Adrenal gland (tissue), 12 donors: ENCODE measurements around the gene KRTCAP2. TPM values are rescaled to one million over a fixed set of nuclear protein-coding genes. Genes with fewer than 3 reads are reported as not detected.

Experiments used
- DNase-seq, 7 donors: peaks; one replicate each; pipeline ENCODE4 v3.0.0-alpha.2; 2019 to 2020
- H3K27ac ChIP-seq, 5 donors: fragments of 200-600 bp; sonication (generic) in 4 of 5; 1 replicate in 3 of 5; 2 replicates in 2 of 5; pipeline versions ENCODE4 v1.5.1 to v1.8.0; 2016 to 2020; ENCODE audit warnings: mild to moderate bottlenecking in 1 of 5
- H3K27me3 ChIP-seq: fragments of 200-600 bp; 2 replicates; pipeline ENCODE4 v1.8.0; 2021
- H3K36me3 ChIP-seq, 2 donors: fragments of 200-600 bp; replicated peaks in 1 of 2; 1 replicate in 1 of 2; 2 replicates in 1 of 2; pipeline versions ENCODE4 v1.5.1 to v1.8.0; 2018 to 2022
- H3K4me1 ChIP-seq, 2 donors: fragments of 200-600 bp; replicated peaks in 1 of 2; 1 replicate in 1 of 2; 2 replicates in 1 of 2; pipeline versions ENCODE4 v1.5.1 to v1.8.0; 2018 to 2021
- H3K4me3 ChIP-seq, 4 donors: fragments of 200-600 bp; sonication (generic) in 3 of 4; one replicate each; pipeline ENCODE4 v1.5.1; 2016 to 2018
- H3K9me3 ChIP-seq, 3 donors: fragments of 200-600 bp; sonication (generic) in 1 of 3; replicated peaks in 1 of 3; 1 replicate in 2 of 3; 2 replicates in 1 of 3; pipeline versions ENCODE4 v1.5.1 to v1.8.0; 2016 to 2021
- POLR2A ChIP-seq, 2 donors: fragments of 450-650 bp; IDR thresholded peaks; one replicate each; pipeline ENCODE4 v1.6.1; 2017; ENCODE audit warnings: antibody characterized with exemption in 2 of 2, mild to moderate bottlenecking in 2 of 2, moderate library complexity in 1 of 2
- WGBS, 4 donors: extraction: QIAGEN DNeasy Blood & Tissue Kit in 2 of 4; methylation state at CpG; one replicate each; pipeline versions ENCODE4 v1.1.5 to v1.1.7; 2013 to 2017; 5-methylcytosine and 5-hydroxymethylcytosine counted together
- intact Hi-C, 2 donors: fragments of 100-400 bp; cut with DNase I; formaldehyde crosslinking; loops; one replicate each; pipeline versions ENCODE4 v1.14.1 to v1.15.0; 2022 to 2023
- polyA plus RNA-seq, 3 donors: library from polyadenylated mRNA; stranded (reverse); fragments of 200-250 nt in 2 of 3; fragments of 350-450 nt in 1 of 3; fragmentation: Illumina TruSeq in 1 of 3; extraction: RNeasy Lipid Tissue Mini Kit (QIAGEN cat#74804) in 1 of 3; gene quantifications; one replicate each; pipeline ENCODE4 v1.2.3, GENCODE V29; 2013 to 2014
- total RNA-seq, 9 donors: library from RNA; depleted of rRNA in 4 of 9; stranded (reverse); fragments of >200 nt in 4 of 9; fragments of 120-200 nt in 1 of 9; fragmentation: NEBNext Ultra II Directional in 1 of 9; extraction: Animal tissue kit (Norgen Biotek cat#: 25700) in 1 of 9; gene quantifications; one replicate each; pipeline versions ENCODE4 v1.1.0 to v1.2.4, GENCODE V29; 2013 to 2023
- TF ChIP-seq, protein P1 (sequence below), 6 experiments: fragments of 450-650 bp in 4 of 6; fragments of 200-600 bp in 2 of 6; sonication (generic) in 1 of 6; IDR thresholded peaks; 1 replicate in 5 of 6; 2 replicates in 1 of 6; pipeline versions ENCODE4 v1.5.1 to v1.8.0; 2016 to 2021; ENCODE audit warnings: antibody characterized with exemption in 6 of 6, mild to moderate bottlenecking in 2 of 6, moderate library complexity in 1 of 6
- donor health status: healthy with polysubstance abuse.
- donor health status: Bipolar disorder and iron deficiency.
- donor health status: DM: yes; HTN: yes; CAD: no.
- donor health status: DM: no; HTN: no; CAD: no.
- donor health status: DM: no; HTN: no; CAD: no.
- donor health status: DM: yes; HTN: yes; CAD: no.

The KRTCAP2 gene
- total and polyA plus RNA-seq, 12 donors = 76.1 to 806 (median 191) TPM

DNA sequence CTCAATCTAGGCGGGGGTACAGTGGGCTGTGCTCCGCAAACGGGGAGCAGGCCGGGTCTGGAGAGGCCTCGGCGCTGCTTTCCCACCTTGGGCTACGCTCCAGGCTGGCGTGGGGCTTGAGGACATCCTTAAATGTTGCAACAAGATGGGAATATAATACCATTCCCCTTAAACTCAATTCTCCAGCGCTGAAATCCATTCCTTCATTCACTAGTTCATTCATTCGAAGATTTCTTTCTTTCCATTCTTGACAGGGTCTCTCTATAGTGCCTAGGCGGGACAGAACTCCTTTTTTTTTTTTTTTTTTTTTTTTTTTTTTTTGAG, 32.5 kb downstream of the KRTCAP2 start:
- no peaks in the 10 kb centered on the region for H3K27me3 ChIP-seq
- WGBS, 4 donors = 3 to 6% (median 4%) methylated on average over 11 of the region's 11 CpGs
- H3K9me3 ChIP-seq = no peaks in the 10 kb centered on the region
- peak overlapping the region in 2 of 4 donors; percentile 67 to 87 for H3K4me3 ChIP-seq
- intact Hi-C loops = no loop called here
- DNase-seq = no peak
- H3K27ac ChIP-seq = peak overlapping the region in 3 of 5 donors; percentile 94 to 95 (median 95)
- TF ChIP-seq, protein P1, sequence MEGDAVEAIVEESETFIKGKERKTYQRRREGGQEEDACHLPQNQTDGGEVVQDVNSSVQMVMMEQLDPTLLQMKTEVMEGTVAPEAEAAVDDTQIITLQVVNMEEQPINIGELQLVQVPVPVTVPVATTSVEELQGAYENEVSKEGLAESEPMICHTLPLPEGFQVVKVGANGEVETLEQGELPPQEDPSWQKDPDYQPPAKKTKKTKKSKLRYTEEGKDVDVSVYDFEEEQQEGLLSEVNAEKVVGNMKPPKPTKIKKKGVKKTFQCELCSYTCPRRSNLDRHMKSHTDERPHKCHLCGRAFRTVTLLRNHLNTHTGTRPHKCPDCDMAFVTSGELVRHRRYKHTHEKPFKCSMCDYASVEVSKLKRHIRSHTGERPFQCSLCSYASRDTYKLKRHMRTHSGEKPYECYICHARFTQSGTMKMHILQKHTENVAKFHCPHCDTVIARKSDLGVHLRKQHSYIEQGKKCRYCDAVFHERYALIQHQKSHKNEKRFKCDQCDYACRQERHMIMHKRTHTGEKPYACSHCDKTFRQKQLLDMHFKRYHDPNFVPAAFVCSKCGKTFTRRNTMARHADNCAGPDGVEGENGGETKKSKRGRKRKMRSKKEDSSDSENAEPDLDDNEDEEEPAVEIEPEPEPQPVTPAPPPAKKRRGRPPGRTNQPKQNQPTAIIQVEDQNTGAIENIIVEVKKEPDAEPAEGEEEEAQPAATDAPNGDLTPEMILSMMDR (IDR thresholded peaks at IDR 0.05) = no peak
- no peak for TF ChIP-seq POLR2A (IDR thresholded peaks at IDR 0.05)
- peaks cover 20 to 26% of the 10 kb centered on the region in 2 donors for H3K4me1 ChIP-seq
- no peaks in the 10 kb centered on the region for H3K36me3 ChIP-seq

DNA sequence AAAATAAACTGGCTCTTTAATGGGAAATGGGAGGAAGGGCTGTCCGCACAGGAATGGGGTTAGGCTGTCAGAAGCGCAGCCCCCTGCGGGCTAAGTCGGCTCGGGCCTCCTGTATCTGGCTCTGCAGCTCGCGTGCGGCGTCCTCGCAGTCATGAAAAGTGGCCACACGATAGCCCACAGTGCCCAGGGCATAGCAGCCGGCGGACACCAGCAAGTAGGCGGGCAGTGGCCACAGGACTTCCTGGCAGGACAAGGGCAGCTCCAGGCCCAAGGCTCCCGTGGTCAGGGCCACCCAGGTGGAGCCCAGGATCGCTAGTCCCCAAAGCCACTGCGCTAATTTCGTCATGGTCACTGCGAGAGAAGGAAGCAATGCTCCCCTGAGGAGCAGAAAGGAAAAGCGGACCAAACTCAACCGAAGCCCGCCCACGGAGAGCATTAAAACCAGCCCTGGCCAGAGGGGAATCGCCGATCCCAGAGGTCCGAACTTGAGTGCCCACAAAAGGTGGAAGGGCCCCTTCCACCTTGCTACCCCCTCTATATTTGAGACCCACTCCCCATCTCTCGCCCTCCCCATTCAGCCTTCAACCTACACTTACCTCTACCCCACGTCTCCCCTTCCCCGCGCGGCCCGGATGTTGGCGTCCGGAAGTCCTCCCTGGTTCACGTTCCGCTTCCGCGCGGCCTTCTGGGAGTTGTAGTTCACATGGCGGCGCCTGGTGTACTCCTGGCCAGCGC, 33.0 kb downstream of the KRTCAP2 start, which contains the start of gene DPM3:
Gene DPM3, minus strand, starts transcription at position 637 of the 735 bp plus-strand sequence. Its CDS starts 291 bp downstream, at position 346.
- Histone ChIP-seq H3K36me3 (no peaks in the 10 kb centered on the region), H3K9me3 (no peaks in the 10 kb centered on the region), H3K4me3 (peak within 1 kb of the TSS; percentile 44 to 87 (median 64)), H3K27me3 (no peaks in the 10 kb centered on the region), H3K27ac (peak within 1 kb of the TSS; percentile 71 to 95 (median 94)), H3K4me1 (peaks cover 20 to 26% of the 10 kb centered on the region in 2 donors)
- intact Hi-C loops = no loop called here
- peak; percentile 27 to 65 for TF ChIP-seq POLR2A (IDR thresholded peaks at IDR 0.05)
- TF ChIP-seq, protein P1 (IDR thresholded peaks at IDR 0.05) = peak in 1 of 6 experiments; percentile 11
- 0 to 1% (median 0%) methylated on average over 31 to 42 of the region's 42 CpGs for WGBS, 4 donors
- peak; percentile 86 to 94 (median 90) for DNase-seq

DNA sequence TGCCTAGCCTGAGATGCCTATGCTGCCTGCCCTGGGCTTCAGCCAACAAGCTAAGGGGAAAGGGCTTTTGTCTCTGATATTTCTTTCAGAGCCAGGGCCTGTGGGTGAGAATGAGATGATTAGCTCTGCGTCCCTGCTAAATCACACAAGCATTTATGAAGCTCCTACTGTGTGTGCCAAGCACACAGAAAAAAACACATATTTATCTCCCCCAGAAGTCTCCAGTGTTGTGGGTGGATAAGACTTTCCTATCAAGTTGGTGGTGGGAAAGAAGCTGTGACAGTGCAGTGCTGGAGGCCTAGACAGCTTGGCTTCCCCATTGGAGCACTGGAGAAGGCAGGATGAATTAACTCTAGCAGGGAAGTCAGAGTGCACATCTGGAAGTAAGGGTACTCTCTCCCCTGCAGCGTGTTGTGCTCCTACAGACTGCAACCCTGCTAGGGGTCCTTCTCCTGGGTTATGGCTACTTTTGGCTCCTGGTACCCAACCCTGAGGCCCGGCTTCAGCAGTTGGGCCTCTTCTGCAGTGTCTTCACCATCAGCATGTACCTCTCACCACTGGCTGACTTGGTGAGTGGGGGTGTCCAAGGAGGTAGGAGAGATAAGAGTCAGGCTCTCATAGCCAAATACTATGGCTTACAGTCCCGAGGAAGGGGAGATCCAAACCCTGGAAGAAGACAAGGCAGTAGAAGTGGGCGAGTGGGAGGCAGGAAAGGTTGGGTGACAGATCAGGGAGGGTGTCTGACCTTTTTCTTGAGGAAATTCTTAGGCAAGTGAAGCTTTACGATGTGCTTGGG, 35.8 kb downstream of the KRTCAP2 start:
- H3K27ac ChIP-seq = peak overlapping the region in 4 of 5 donors; percentile 95 to 100 (median 99)
- DNase-seq = no peak
- H3K9me3 ChIP-seq = no peaks in the 10 kb centered on the region
- TF ChIP-seq POLR2A (IDR thresholded peaks at IDR 0.05) = no peak
- TF ChIP-seq, protein P1 (IDR thresholded peaks at IDR 0.05) = no peak
- peaks cover 0 to 20% of the 10 kb centered on the region in 2 donors for H3K36me3 ChIP-seq
- H3K4me3 ChIP-seq = no peak overlapping the region
- peaks cover 25 to 36% of the 10 kb centered on the region in 2 donors for H3K4me1 ChIP-seq
- 82 to 93% (median 88%) methylated on average over 6 of the region's 6 CpGs for WGBS, 4 donors
- intact Hi-C loops = no loop called here
- no peaks in the 10 kb centered on the region for H3K27me3 ChIP-seq

DNA sequence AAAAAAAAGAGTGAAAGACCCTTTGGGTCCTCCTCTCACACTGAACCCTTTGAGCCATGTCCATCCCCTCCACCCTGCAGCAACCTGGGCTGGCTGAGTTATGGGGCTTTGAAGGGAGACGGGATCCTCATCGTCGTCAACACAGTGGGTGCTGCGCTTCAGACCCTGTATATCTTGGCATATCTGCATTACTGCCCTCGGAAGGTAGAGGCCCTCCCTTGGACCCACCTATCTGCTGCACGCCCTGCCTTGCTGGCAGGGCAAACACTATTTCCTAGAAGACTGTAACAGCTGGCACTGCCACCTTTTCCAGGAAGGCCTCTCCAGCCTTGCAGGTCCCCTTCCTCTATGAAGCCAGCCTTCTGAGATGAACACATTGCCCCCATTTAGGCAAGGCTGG, 36.4 kb downstream of the KRTCAP2 start:
- peaks cover 25 to 36% of the 10 kb centered on the region in 2 donors for H3K4me1 ChIP-seq
- intact Hi-C loops = no loop called here
- TF ChIP-seq POLR2A (IDR thresholded peaks at IDR 0.05) = no peak
- TF ChIP-seq, protein P1 (IDR thresholded peaks at IDR 0.05) = no peak
- H3K4me3 ChIP-seq = peak overlapping the region in 2 of 4 donors; percentile 54 to 71
- WGBS, 4 donors = 28 to 49% (median 41%) methylated on average over 5 to 6 of the region's 6 CpGs
- no peaks in the 10 kb centered on the region for H3K27me3 ChIP-seq
- no peak for DNase-seq
- H3K27ac ChIP-seq = peak overlapping the region; percentile 95 to 100 (median 99)
- peaks cover 0 to 26% of the 10 kb centered on the region in 2 donors for H3K36me3 ChIP-seq
- no peaks in the 10 kb centered on the region for H3K9me3 ChIP-seq
